GM12878 (cell line): ENCODE measurements around the gene BSND.

ENCODE experiments used
- CHD4 ChIP-seq: fragments of 200-600 bp; sonication (generic); IDR thresholded peaks from 2 replicates; pipeline ENCODE4 v1.6.1; 2016; ENCODE audit warnings: mild to moderate bottlenecking
- HDAC2 ChIP-seq: fragments of 200-600 bp; sonication (generic); IDR thresholded peaks from 2 replicates; pipeline ENCODE4 v1.6.1; 2017
- RELB ChIP-seq: fragments of 450-650 bp; IDR thresholded peaks from 2 replicates; pipeline ENCODE4 v1.6.1; 2017; ENCODE audit warnings: low read depth, mild to moderate bottlenecking, moderate library complexity

GRCh38 chr1:54967372-54967771 lies 31.4 kb upstream of the BSND start:
- no peak for TF ChIP-seq RELB
- TF ChIP-seq CHD4, result no peak
- TF ChIP-seq HDAC2, result no peak
